GM19351 (cell line): ENCODE data around the gene TMEM141.
A peak's percentile ranks its signal among the peaks of the same experiment; 100 is the strongest.
"Not testable (repeated sequence)": the region's sequence is repeated elsewhere in the genome, so short reads cannot be mapped to it uniquely, and the experiment has no call there.

Experiments
- ATAC-seq: cut with Tn5 transposase; IDR thresholded peaks from one replicate; pipeline ENCODE4 v1.9.1; 2021; ENCODE audit warnings: mild to moderate bottlenecking, moderate library complexity; ENCODE audit not compliant: unreplicated experiment

Gene TMEM141

DNA sequence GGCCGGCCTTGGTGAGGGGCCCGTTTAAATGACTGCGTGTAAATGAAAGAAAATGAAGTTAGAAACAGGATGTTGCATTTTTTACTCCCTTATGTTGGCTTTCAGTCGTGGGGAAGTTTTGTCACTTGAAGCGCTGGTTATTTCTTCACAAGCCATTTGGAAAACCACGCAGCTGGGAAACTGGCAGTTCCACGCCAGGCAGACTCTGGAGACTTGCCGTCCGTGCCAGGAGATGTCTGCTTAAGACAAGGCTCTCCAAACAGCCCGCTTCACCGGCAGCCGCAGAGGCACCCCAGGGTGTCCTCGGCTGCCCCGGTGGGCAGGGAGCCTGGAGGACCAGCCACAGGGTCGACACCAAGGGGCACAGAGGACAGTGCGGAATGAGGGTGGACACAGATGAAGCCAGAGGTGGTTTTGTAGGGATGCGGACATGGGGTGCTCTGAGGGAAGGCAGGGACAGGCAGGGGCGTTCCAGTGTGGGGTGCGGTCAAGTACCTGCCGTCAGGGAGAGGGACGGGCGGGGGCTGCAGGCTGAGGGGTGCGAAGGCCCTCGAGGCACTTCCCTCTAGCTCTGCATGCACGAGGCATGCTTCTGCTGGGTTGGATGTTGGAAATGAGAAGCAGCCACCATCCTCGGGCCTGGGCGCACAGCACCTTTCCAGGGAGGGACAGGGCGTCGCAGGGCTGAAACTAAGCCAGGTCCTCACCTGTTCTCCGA is 40.0 kb downstream of the TMEM141 start:
- ATAC-seq = no peak

DNA sequence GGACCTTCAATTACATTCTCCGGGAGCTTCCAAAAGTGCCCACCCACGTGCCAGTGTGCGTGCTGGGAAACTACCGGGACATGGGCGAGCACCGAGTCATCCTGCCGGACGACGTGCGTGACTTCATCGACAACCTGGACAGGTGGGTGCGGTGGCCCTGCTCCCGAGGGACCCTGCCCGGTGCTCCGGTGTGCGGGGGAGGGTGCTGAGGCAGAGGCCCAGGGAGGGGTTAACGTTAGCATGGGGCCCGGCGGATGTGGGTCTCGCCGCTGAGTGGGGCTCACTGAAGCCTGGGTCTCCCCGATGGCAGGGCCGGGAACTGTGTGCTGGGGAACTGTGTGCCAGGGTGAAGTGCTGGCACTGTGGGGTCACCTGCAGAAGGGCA is 40.6 kb downstream of the TMEM141 start:
- ATAC-seq = no peak

DNA sequence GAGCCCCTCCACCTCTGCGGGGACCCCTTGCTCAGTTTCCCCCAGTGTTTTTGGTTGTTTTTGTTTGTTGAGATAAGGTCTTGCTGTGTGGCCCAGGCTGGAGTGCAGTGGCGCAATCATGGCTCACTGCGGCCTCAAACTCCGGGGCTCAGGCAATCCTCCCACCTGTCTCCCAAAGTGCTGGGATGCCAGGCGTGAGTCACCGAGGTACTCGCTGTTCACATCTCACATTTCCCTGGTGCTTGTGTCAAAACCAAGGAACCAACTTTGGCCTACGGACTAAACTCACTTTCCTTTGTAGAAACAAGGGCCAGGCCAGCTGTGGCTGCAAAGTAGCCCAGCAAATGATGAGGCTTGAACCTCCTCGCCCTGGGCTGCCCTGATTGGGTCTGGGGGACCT is 41.4 kb downstream of the TMEM141 start:
- ATAC-seq = no peak

DNA sequence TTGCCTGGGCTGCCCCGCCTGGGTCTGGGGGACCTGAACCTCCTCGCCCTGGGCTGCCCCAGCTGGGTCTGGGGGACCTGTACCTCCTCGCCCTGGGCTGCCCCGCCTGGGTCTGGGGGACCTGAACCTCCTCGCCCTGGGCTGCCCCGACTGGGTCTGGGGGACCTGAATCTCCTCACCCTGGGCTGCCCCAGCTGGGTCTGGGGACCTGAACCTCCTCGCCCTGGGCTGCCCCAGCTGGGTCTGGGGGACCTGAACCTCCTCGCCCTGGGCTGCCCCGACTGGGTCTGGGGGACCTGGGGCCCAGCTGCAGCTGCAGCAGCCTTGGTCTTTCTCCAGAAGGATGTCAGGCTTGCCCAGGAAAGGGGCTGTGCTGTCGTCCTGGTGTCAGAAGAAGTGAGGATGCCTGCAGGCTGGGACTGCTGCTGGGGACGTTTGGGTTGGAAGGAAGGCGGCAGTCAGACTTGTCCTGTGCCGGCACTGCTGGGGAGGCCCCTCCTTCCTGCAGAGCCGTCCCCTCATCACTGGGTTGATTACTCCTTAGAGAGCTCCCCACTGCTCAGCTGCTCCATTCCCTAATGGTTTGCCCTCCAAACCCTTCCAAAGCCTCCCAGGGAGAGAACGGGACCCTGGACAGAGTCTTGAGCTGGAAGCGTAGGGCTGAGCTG is 42.4 kb downstream of the TMEM141 start:
- ATAC-seq = not testable (repeated sequence)

DNA sequence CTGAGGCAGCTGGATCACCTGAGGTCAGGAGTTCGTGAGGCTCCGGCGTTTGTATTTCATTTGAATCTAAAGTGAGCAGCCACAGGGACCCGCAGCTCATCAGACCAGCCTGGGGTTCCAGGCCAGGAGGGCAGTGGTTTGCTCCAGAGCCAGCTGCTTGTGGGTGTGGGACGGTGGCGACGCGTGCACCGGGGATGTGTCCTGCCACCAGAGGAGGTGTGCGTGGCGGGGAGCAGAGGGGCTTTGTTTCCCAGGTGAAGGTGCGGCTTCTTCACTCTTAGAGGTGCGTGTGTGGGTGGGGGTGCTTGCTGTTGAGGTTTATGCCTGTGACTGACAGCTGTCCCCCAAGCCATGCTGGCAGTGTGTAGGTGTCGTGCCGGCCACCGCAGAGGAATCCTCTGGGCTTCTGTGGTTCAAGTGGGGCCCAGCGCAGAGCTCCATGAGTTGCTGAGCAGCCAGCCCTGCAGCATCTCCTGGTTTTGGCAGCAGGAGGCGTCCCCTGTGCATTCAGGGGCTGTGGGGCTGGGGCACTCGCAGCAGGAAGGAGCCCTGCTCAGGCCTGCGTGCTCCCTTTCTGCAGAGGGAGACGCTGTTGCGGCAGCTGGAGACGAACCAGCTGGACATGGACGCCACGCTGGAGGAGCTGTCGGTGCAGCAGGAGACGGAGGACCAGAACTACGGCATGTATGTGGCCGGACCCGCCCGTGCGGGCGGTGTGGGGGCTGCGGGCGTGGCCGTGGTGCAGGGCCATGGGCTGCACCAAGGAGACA is 44.2 kb downstream of the TMEM141 start:
- no peak for ATAC-seq

DNA sequence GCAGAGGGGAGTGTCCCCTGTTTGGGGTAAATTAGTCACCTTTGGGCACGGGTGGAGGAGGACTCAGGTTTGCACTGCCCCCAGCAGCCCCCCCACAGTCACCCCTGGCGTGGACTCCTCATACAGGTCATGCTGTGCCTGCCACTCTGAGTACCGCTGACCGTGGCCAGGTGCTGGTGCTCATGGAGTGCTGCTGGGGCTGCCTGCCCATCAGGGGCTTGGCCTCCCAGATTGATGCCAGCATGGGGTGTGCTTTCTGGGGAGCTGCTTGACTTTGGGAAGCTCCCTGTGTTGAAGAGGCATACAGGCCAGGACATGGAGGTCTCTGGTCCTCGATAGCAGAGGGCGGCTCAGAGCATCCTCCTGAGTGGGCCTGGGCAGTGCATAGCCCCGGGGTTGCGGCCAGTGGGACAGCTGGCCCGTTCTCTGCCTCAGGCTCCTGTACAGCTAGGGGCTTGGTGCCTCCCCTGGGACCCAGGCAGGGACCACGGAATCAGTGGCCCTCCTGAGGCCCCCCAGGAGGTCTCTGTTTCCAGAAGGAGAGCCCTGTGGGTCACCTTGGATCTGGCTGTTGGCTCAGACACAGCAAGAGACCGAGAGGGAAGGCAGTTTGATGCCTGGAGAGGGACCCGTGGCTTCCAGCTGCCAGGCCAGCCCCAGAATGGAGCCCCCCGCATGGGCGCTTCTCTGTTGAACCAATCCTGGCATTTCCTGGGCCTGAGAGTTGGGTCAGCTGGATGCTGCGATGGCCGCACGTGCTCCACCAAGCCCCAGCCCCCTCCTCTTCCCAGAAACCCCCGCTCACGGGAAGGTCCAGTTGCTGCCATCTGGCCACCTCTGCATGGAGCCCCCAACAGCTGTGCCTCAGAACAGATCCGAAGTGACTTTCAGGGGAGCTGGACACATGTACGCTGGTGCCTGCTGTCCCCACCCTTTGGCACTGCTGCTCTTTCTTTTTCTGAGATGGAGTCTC is 45.1 kb downstream of the TMEM141 start:
- ATAC-seq = no peak

DNA sequence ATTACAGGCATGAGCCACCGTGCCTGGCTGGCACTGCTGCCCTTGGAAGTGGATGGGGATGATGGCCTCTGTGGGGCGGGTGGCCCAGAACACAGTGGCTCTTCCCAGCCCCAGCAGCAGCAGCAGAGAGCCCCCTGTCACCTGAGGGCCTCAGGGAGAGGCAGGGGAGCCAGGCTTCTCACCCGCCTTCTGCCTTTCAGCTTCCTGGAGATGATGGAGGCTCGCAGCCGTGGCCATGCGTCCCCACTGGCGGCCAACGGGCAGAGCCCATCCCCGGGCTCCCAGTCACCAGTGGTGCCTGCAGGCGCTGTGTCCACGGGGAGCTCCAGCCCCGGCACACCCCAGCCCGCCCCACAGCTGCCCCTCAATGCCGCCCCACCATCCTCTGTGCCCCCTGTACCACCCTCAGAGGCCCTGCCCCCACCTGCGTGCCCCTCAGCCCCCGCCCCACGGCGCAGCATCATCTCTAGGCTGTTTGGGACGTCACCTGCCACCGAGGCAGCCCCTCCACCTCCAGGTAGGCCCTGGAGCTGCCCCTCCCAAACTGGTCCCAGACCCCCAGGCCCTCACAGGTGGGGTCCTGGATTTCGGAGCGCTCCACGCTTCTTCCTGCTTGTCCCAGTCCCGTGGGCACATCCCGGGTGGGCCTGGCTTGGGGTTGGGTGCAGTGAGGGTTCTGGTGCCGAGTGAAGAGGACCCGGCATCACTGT is 46.2 kb downstream of the TMEM141 start:
- ATAC-seq = no peak

DNA sequence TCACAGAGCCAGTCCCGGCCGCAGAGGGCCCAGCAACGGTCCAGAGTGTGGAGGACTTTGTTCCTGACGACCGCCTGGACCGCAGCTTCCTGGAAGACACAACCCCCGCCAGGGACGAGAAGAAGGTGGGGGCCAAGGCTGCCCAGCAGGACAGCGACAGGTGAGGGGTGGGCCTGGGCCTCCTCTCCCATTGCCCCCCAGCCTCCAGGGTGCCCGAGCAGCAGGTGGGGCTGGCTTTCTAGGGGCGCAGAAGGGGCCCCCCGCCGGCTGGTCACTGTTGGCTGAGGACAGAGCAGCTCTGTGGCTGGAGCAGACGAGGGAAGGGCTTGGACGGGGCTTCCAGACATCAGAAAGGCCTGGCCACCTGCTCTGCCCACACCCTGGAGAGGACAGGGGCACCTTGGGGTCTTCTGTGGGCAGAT is 46.7 kb downstream of the TMEM141 start:
- ATAC-seq = not testable (repeated sequence)

DNA sequence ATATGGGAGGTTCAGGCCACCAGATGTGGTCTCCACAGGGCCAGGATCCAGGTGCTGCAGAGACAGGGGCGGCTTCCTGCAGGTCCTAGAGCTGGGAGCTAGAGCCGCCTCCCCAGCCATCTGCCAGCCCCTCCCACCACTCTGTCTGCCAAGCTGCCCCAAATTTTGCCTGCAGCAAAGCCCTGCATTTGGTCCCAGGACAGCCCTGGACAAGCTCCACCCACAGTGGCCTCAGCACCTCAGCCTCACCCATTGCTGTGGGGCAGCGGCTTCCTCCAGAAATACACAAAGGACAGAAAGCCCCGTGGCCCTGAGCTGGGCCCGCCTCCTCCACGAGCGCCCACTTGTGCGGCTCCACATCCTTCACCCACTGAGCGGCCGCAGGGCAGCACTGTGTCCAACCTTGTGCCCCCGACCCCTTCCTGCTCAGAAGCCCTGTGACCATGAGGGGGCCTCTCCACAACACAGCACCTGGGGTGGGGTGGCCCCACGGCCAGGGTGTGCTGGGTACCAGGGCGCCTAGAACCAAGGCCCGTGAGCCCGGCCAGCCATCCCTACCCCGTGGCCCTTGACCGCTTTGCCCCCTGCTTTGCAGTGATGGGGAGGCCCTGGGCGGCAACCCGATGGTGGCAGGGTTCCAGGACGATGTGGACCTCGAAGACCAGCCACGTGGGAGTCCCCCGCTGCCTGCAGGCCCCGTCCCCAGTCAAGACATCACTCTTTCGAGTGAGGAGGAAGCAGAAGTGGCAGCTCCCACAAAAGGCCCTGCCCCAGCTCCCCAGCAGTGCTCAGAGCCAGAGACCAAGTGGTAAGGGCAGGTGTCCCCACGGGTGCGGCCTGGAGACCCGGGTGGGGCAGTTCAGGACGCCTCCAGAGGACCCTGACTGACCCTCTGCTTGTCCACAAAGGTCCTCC is 47.4 kb downstream of the TMEM141 start:
- no peak for ATAC-seq

DNA sequence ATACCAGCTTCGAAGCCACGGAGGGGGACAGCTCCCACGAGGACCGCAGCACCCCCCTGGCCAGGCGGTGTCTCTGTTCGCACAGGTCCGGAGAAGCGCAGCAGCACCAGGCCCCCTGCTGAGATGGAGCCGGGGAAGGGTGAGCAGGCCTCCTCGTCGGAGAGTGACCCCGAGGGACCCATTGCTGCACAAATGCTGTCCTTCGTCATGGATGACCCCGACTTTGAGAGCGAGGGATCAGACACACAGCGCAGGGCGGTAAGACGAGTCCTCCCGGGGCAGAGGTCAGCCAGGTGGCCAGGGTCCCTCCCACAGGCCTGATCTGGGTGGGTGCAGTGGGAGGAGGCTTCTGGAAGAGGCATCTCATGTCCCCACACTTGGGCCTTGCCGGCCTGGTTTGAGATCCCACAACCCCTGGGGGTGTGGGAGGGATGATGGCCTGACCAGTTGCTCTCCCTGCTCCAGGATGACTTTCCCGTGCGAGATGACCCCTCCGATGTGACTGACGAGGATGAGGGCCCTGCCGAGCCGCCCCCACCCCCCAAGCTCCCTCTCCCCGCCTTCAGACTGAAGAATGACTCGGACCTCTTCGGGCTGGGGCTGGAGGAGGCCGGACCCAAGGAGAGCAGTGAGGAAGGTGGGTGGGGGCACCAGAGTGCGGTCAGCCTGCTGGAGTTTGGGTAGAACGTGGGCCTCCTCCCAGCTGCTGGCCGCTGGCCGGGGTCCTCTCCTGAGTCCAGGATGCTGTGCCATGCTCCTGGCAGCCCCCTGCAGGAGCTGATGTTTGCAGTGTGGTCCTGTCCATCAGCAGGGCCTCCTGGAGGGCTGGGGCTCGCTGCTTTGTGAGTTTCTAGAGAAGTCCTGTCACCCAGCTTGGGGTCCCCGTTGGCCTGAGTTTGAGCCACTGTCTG is 48.3 kb downstream of the TMEM141 start:
- ATAC-seq = no peak

DNA sequence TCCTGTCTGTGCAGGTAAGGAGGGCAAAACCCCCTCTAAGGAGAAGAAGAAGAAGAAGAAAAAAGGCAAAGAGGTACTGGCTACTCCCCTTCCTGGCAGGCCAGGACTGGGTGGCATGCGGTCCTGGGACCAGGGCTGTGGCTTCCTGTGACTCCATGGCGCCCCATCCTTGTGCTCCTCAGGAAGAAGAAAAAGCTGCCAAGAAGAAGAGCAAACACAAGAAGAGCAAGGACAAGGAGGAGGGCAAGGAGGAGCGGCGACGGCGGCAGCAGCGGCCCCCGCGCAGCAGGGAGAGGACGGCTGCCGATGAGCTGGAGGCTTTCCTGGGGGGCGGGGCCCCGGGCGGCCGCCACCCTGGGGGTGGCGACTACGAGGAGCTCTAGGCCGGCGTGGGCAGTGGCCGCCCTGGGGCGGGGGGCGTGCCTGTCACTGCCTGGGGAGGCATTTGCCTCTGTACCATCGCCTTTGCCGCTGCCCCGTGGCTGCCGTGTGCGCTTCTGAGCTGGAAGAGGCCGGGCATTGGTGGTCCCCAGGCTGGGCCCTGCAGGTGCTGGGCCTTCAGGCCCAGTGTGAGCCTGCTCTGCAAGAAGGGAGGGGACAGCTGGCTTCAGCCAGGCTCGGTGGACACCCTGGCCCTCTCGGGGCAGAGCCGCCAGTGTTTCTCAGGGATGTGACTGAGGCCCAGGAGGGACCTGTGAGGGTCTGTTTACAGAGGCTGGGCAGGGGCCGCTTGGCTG is 49.2 kb downstream of the TMEM141 start:
- ATAC-seq = no peak

DNA sequence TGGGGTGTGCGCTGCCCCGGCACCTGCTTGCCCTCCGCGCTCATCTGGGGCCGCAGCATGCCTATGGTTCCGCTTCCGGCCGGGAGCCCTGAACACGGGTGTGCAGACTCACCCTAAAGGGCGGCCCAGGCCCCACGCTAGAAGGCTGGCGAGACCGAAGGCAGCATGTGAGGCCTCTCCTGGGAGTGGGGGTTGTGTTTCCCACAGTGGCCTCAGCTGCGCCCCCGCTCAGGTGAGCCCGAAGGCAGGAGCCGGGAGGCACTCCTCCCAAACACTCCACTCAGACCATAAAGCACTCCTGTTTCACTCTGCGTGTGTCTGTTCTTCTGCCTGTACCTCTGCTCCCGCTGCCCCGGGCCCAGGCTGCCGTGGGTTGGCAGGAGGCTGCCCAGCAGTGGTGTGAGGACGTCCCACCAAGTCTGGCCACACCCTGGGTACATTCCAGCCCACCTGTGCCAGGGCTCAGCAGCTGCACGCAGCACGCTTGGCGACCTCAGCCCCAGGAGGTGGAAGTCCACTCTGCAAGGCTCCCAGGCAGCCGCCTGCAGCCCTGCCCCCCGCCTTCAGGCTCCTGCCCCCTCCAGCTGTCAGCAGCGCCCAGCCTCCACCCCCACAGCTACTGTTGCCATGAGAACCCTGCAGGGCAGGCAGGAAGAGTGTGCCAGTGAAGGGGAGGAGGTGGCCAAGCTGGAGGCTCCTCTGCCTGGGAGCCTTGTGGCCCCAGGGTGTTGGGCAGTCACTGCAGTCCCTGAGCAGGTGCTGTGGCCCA is 49.9 kb downstream of the TMEM141 start:
- ATAC-seq = no peak

DNA sequence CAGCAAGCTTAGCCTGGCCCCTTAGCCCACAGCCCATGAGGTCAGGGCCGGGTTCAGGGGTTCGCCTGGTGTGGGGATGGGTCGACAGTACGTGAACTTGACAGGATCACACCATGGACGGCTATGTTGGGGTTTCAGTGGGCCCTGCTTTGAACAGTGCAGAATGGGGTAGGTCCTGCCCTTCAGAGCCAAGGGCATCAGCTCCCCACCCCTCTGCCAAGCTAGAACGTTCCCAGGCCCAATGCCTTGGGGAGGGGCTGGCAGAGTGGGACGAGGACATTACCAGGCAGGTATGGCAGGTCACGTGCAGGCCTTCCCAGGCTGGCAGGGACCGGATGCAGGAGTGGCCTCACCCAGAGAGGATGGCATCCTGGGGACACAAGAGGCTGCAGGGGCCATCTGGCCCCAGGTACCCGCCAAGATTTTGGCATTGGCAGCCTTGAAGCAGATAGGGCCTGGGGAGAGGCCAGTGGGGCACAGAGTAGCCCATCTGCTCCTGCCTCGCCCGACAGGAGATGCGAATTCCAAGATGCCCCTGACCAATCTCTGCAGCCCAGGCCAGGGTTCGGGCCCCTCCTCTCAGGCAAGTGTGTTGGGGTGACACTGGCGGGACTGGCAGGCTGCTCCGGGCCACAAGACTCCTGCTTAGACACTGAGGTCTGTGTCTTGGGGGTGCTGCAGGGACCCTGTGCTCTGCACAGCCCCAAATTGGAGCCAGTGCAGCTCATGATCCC is 50.7 kb downstream of the TMEM141 start:
- not testable (repeated sequence) for ATAC-seq

DNA sequence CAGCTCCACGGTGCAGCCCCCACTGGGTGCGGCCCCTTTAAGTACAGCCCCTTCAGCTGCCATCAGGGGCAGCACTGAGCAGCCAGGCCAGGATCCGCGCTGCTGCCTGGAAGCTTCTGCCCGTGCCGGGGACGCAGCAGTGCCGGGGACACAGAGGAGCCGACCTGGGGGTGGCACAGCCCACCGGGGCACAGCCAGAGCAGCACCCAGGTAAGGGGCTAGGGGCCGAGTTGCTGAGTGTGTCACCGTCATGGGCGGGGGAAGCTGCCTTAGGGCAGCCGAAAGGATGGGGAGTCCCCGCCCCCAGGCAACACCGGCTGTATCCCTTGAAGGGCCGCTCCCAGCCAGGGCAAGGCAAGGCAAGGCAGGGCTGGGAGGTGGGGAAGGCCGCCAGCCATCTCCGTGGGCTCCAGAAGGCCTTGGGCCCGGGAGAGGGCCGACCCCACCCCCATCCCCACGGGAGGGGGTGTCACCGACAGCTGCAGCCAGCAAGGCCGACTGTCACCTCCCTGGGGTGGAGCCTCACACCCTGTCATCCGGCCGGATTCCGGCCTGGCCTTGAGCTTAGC is 51.3 kb downstream of the TMEM141 start, which contains the start of gene AJM1:
Gene AJM1, plus strand, starts transcription at position 99 of the 569 bp plus-strand sequence. CDS start 1,937 bp downstream, outside the sequence.
- ATAC-seq = peak; percentile 80
